B cell (primary cell): ENCODE results near the gene PRKCA. TPM values are rescaled to one million over a fixed set of nuclear protein-coding genes. Genes with fewer than 3 reads are reported as not detected.

Experiments used
- ATAC-seq: fragments of 200-7000 bp; cut with Tn5 transposase; one replicate; pipeline ENCODE4 v1.10.0; 2021; ENCODE audit warnings: low read depth, mild to moderate bottlenecking, moderate number of reproducible peaks, moderate library complexity
- CTCF ChIA-PET: fragments of 350-600 bp; sonication (Branson Sonifier 250); formaldehyde crosslinking; loops from one replicate; lab custom pipeline; 2021; ENCODE audit warnings: antibody characterized with exemption, inconsistent platforms; lab: Charles Lee
- POLR2A ChIA-PET: fragments of 350-600 bp; sonication (Branson Sonifier 250); formaldehyde crosslinking; loops from one replicate; lab custom pipeline; 2021; ENCODE audit warnings: antibody characterized with exemption; lab: Charles Lee
- DNase-seq: peaks from one replicate; pipeline ENCODE4 v3.0.0; 2013
- H2AFZ ChIP-seq: 2 replicates; pipeline ENCODE4 v1.6.1; 2012; ENCODE audit warnings: mild to moderate bottlenecking, low read depth, low read length; ENCODE audit not compliant: insufficient read depth, poor library complexity, severe bottlenecking
- H3K27ac ChIP-seq, 2 donors: 1 replicate in 1 of 2; 2 replicates in 1 of 2; pipeline ENCODE4 v1.5.1; 2012 to 2013; ENCODE audit warnings: low read length in 2 of 2, mild to moderate bottlenecking in 2 of 2, moderate library complexity in 1 of 2
- H3K27me3 ChIP-seq, 4 experiments: fragments of 200-600 bp in 1 of 4; sonication (generic) in 1 of 4; replicated peaks in 1 of 4; 1 replicate in 2 of 4; 2 replicates in 2 of 4; pipeline versions ENCODE4 v1.6.1 to v1.7.0; 2013 to 2016; ENCODE audit warnings: low read length in 3 of 4, mild to moderate bottlenecking in 2 of 4, mixed read lengths in 1 of 4, moderate library complexity in 1 of 4; ENCODE audit not compliant: insufficient read depth in 4 of 4, control insufficient read depth in 3 of 4; ENCODE audit errors: control extremely low read depth in 1 of 4
- H3K36me3 ChIP-seq, 2 experiments: replicated peaks in 1 of 2; 1 replicate in 1 of 2; 2 replicates in 1 of 2; pipeline versions ENCODE4 v1.6.1 to v1.7.1; 2013; ENCODE audit warnings: low read length in 1 of 2; ENCODE audit not compliant: insufficient read depth in 2 of 2, control insufficient read depth in 1 of 2; ENCODE audit errors: control extremely low read depth in 1 of 2, extremely low read depth in 1 of 2
- H3K4me1 ChIP-seq, 2 donors: fragments of 200-600 bp in 1 of 2; sonication (generic) in 1 of 2; 1 replicate in 1 of 2; 2 replicates in 1 of 2; pipeline versions ENCODE4 v1.5.1 to v1.6.1; 2013 to 2017; ENCODE audit warnings: low read length in 2 of 2; ENCODE audit not compliant: control insufficient read depth in 2 of 2, insufficient read depth in 2 of 2
- H3K4me2 ChIP-seq: replicated peaks from 2 replicates; pipeline ENCODE3; 2012; ENCODE audit warnings: mild to moderate bottlenecking, low read depth, low read length; ENCODE audit not compliant: poor library complexity, severe bottlenecking
- H3K4me3 ChIP-seq, 5 experiments: fragments of 200-600 bp in 1 of 5; sonication (generic) in 1 of 5; 1 replicate in 3 of 5; 2 replicates in 2 of 5; pipeline versions ENCODE4 v1.5.1 to v1.7.0; 2011 to 2016; ENCODE audit warnings: low read length in 4 of 5, mild to moderate bottlenecking in 4 of 5, low read depth in 2 of 5, control low read depth in 1 of 5, moderate library complexity in 1 of 5; ENCODE audit not compliant: insufficient read depth in 1 of 5; ENCODE audit errors: control extremely low read depth in 1 of 5, extremely low read depth in 1 of 5
- H3K79me2 ChIP-seq: fragments of 200-600 bp; sonication (generic); one replicate; pipeline ENCODE4 v1.6.0; 2016; ENCODE audit warnings: low read length; ENCODE audit not compliant: control insufficient read depth, insufficient read depth
- H3K9ac ChIP-seq: fragments of 200-600 bp; sonication (generic); 2 replicates; pipeline ENCODE4 v1.6.1; 2017; ENCODE audit warnings: mild to moderate bottlenecking, low read length, moderate library complexity
- H3K9me3 ChIP-seq, 3 donors: one replicate each; pipeline versions ENCODE4 v1.6.1 to v1.7.1; 2013; ENCODE audit warnings: low read length in 2 of 3; ENCODE audit not compliant: control insufficient read depth in 2 of 3, insufficient read depth in 1 of 3; ENCODE audit errors: control extremely low read depth in 1 of 3
- H4K20me1 ChIP-seq: 2 replicates; pipeline ENCODE4 v1.6.0; 2012; ENCODE audit warnings: mild to moderate bottlenecking, low read length; ENCODE audit not compliant: insufficient read depth, control insufficient read depth, poor library complexity, severe bottlenecking
- H3K27ac Mint-ChIP-seq: one replicate; pipeline ENCODE4 v1.8.0; 2021; ENCODE audit warnings: mixed read lengths
- H3K27me3 Mint-ChIP-seq: one replicate; pipeline ENCODE4 v1.8.0; 2021; ENCODE audit warnings: mixed read lengths
- H3K4me1 Mint-ChIP-seq: one replicate; pipeline ENCODE4 v1.8.0; 2021; ENCODE audit warnings: mixed read lengths
- H3K4me3 Mint-ChIP-seq: one replicate; pipeline ENCODE4 v1.8.0; 2021; ENCODE audit warnings: mixed read lengths
- H3K9me3 Mint-ChIP-seq: one replicate; pipeline ENCODE4 v1.8.0; 2022; ENCODE audit warnings: mixed read lengths; ENCODE audit not compliant: insufficient read depth
- CTCF ChIP-seq: fragments of 200-600 bp; IDR thresholded peaks from one replicate; pipeline ENCODE4 v1.8.0; 2022; ENCODE audit warnings: antibody characterized with exemption, mild to moderate bottlenecking
- EZH2 ChIP-seq: IDR thresholded peaks from 2 replicates; pipeline ENCODE4 v1.6.1; 2012; ENCODE audit warnings: borderline replicate concordance, low read depth, mild to moderate bottlenecking, moderate library complexity, low read length; ENCODE audit not compliant: insufficient read depth, poor library complexity, severe bottlenecking
- WGBS: methylation state at CpG from one replicate; pipeline ENCODE4 v1.1.5; 2013; ENCODE audit warnings: missing lambda C conversion rate; ENCODE audit not compliant: insufficient coverage; 5-methylcytosine and 5-hydroxymethylcytosine counted together
- intact Hi-C: fragments of 100-400 bp; cut with micrococcal nuclease; formaldehyde crosslinking; loops from one replicate; pipeline ENCODE4 v1.10.0; 2022
- polyA plus RNA-seq: library from polyadenylated mRNA; depleted of rRNA; stranded (reverse); fragments of >200 nt; gene quantifications from 2 replicates; pipeline ENCODE4 v1.2.3, GENCODE V29; 2012
- total RNA-seq, 2 donors: library from RNA; stranded (reverse); fragments of 120-200 nt in 1 of 2; gene quantifications; 1 replicate in 1 of 2; 2 replicates in 1 of 2; pipeline versions ENCODE4 v1.2.3 to v1.2.4, GENCODE V29; 2013 to 2022

The PRKCA gene
- total and polyA plus RNA-seq, 2 donors (not counting 1 experiment from before 2014, with no cell fraction given), result 0.33 to 7.7 TPM

- Histone ChIP-seq H2AFZ (no peak overlapping the region), H3K9me3 (no peaks in the 10 kb centered on the region), H3K9ac (no peak overlapping the region), H3K4me3 (no peak overlapping the region), H3K79me2 (no peaks in the 10 kb centered on the region), H3K4me2 (no peak overlapping the region), H3K4me1 (peaks cover 0 to 4% of the 10 kb centered on the region in 2 donors), H3K27ac (no peak overlapping the region), H3K36me3 (no peaks in the 10 kb centered on the region), H4K20me1 (no peaks in the 10 kb centered on the region), H3K27me3 (no peaks in the 10 kb centered on the region)
- POLR2A ChIA-PET, result no interaction called here
- DNase-seq, result no peak
- no peak overlapping the region for H3K27ac Mint-ChIP-seq
- no peak overlapping the region for H3K4me3 Mint-ChIP-seq
- intact Hi-C loops, result no loop called here
- ATAC-seq, result no peak
- 31% methylated on average over 2 of the region's 7 CpGs for WGBS
- no peaks in the 10 kb centered on the region for H3K9me3 Mint-ChIP-seq
- no peaks in the 10 kb centered on the region for H3K27me3 Mint-ChIP-seq
- TF ChIP-seq EZH2 (no peak), CTCF (no peak)
- CTCF ChIA-PET, result no interaction called here
- H3K4me1 Mint-ChIP-seq, result peaks cover 11% of the 10 kb centered on the region
Observed at GRCh38 chr17:66466840-66467367, 164.5 kb downstream of the PRKCA start.

- no peaks in the 10 kb centered on the region for H3K36me3 ChIP-seq
- H3K9ac ChIP-seq, result no peak overlapping the region
- intact Hi-C loops, result no loop called here
- no peak for ATAC-seq
- no peak overlapping the region for H3K4me3 ChIP-seq
- peaks cover 0 to 4% of the 10 kb centered on the region in 2 donors for H3K4me1 ChIP-seq
- ChIA-PET CTCF (no interaction called here), POLR2A (no interaction called here)
- no peaks in the 10 kb centered on the region for H3K27me3 ChIP-seq
- H3K27ac ChIP-seq, result no peak overlapping the region
- no peak for DNase-seq
- H3K4me2 ChIP-seq, result no peak overlapping the region
- Mint-ChIP-seq H3K4me1 (peaks cover 11% of the 10 kb centered on the region), H3K27ac (no peak overlapping the region), H3K27me3 (no peaks in the 10 kb centered on the region), H3K4me3 (no peak overlapping the region), H3K9me3 (no peaks in the 10 kb centered on the region)
- 100% methylated on average over 2 of the region's 6 CpGs for WGBS
- TF ChIP-seq CTCF (no peak), EZH2 (no peak)
- H3K79me2 ChIP-seq, result no peaks in the 10 kb centered on the region
- no peaks in the 10 kb centered on the region for H4K20me1 ChIP-seq
- H3K9me3 ChIP-seq, result no peaks in the 10 kb centered on the region
- H2AFZ ChIP-seq, result no peak overlapping the region
Observed at GRCh38 chr17:66467766-66468165, 165.4 kb downstream of the PRKCA start.
